Kidney (tissue), 14 donors: ENCODE data around the gene SMIM35. TPM values are rescaled to one million over a fixed set of nuclear protein-coding genes. Genes with fewer than 3 reads are reported as not detected.

ENCODE experiments used
- DNase-seq, 5 donors: peaks; one replicate each; pipeline ENCODE4 v3.0.0-alpha.2; 2013 to 2020
- FAIRE-seq: peaks from 2 replicates; lab custom pipeline; 2012; peaks lifted over from hg19 to GRCh38; lab: Jason Lieb, UNC
- H3K27ac ChIP-seq, 2 donors: one replicate each; pipeline ENCODE4 v1.7.0; 2013; ENCODE audit warnings: low read depth in 2 of 2, low read length in 2 of 2, inconsistent platforms in 1 of 2
- H3K27me3 ChIP-seq: one replicate; pipeline ENCODE4 v1.7.1; 2013; ENCODE audit warnings: low read length, inconsistent platforms; ENCODE audit not compliant: control insufficient read depth, insufficient read depth
- H3K36me3 ChIP-seq, 3 donors: one replicate each; pipeline versions ENCODE4 v1.7.0 to v1.7.1; 2013; ENCODE audit warnings: low read length in 3 of 3, control low read depth in 1 of 3, inconsistent platforms in 1 of 3; ENCODE audit not compliant: insufficient read depth in 3 of 3, control insufficient read depth in 2 of 3
- H3K4me1 ChIP-seq, 3 donors: one replicate each; pipeline versions ENCODE4 v1.7.0 to v1.7.1; 2013; ENCODE audit warnings: low read length in 3 of 3, inconsistent platforms in 1 of 3, low read depth in 1 of 3; ENCODE audit not compliant: control insufficient read depth in 2 of 3, insufficient read depth in 2 of 3
- H3K4me3 ChIP-seq, 3 donors: one replicate each; pipeline versions ENCODE4 v1.7.0 to v1.8.1; 2013; ENCODE audit warnings: low read length in 3 of 3, control low read depth in 1 of 3, inconsistent platforms in 1 of 3
- H3K9ac ChIP-seq, 3 donors: one replicate each; pipeline versions ENCODE4 v1.7.0 to v1.7.1; 2013; ENCODE audit warnings: low read length in 3 of 3, control low read depth in 1 of 3, inconsistent platforms in 1 of 3
- H3K9me3 ChIP-seq, 3 donors: one replicate each; pipeline versions ENCODE4 v1.7.0 to v1.7.1; 2013; ENCODE audit warnings: low read length in 3 of 3, control low read depth in 1 of 3, inconsistent platforms in 1 of 3; ENCODE audit not compliant: control insufficient read depth in 2 of 3, insufficient read depth in 1 of 3
- intact Hi-C: fragments of 100-400 bp; cut with DNase I; formaldehyde crosslinking; loops from one replicate; pipeline ENCODE4 v1.11.1; 2022
- polyA plus RNA-seq: library from polyadenylated mRNA; stranded (reverse); fragments of 350-450 nt; fragmentation: Illumina TruSeq; extraction: RNeasy Lipid Tissue Mini Kit (QIAGEN cat#74804); gene quantifications from one replicate; pipeline ENCODE4 v1.2.3, GENCODE V29; 2014; ENCODE audit warnings: low read depth, low replicate concordance; ENCODE audit not compliant: insufficient read depth
- total RNA-seq: library from RNA; stranded (reverse); fragmentation: NEBNext Ultra II Directional; extraction: Animal tissue kit (Norgen Biotek cat#: 25700); gene quantifications from one replicate; pipeline ENCODE4 v1.2.1, GENCODE V29; 2021
- TF ChIP-seq, protein P1 (sequence below): IDR thresholded peaks from 3 replicates; pipeline ENCODE4 v1.5.1; 2012; ENCODE audit warnings: mild to moderate bottlenecking, moderate library complexity, borderline replicate concordance; ENCODE audit not compliant: insufficient read depth; ENCODE audit errors: extremely low read depth
- donor health status: control.
- donor health status: control.
- donor health status: control.
- donor health status: control.
- donor health status: control.
- donor health status: DM: yes; HTN: yes; CAD: no.
- donor health status: Normal renal cell carcinoma (clear cell type).

SMIM35 gene
- total and polyA plus RNA-seq, 2 donors from 2014 or later: 0.80 TPM; not detected in 1

DNA sequence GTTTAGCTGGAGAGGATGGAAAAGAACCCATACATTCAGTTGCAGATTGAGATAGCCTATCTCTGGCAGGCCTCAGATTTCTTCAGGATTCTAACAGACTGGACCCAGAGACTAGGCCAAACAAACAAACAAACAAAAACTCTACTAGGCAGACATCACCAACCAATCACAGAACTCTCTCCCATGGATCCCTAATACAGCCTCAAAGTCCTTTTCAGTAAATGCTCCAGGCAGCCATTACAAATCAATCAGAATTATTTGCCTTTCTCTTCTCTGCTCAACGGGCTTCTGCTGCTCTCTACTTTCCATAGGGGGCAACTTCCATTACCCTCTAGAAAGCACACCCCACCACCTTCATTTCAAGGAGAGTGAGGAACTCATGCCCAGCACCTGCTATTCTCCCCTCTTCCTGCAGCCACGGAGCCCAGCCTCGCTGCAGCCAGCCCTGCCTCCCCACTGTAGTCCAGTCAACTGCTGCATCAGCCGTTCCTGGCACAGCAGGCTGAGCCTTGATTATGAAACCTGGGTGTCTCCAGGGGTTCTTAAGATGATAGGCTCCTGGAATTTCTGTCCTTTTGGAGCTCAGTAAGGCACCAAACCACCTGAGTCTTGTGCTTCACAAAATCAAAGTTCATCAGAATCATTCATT lies 19.0 kb upstream of the SMIM35 start:
- Histone ChIP-seq H3K9ac (no peak overlapping the region), H3K9me3 (no peaks in the 10 kb centered on the region), H3K4me1 (peaks cover 0 to 10% (median 4%) of the 10 kb centered on the region in 3 donors), H3K36me3 (no peaks in the 10 kb centered on the region), H3K27ac (no peak overlapping the region), H3K27me3 (no peaks in the 10 kb centered on the region), H3K4me3 (peak overlapping the region in 2 of 3 donors; percentile 3 to 35)
- intact Hi-C loops: no loop called here
- DNase-seq (peak in 1 of 5 donors; percentile 15), FAIRE-seq (no peak)
- TF ChIP-seq, protein P1, sequence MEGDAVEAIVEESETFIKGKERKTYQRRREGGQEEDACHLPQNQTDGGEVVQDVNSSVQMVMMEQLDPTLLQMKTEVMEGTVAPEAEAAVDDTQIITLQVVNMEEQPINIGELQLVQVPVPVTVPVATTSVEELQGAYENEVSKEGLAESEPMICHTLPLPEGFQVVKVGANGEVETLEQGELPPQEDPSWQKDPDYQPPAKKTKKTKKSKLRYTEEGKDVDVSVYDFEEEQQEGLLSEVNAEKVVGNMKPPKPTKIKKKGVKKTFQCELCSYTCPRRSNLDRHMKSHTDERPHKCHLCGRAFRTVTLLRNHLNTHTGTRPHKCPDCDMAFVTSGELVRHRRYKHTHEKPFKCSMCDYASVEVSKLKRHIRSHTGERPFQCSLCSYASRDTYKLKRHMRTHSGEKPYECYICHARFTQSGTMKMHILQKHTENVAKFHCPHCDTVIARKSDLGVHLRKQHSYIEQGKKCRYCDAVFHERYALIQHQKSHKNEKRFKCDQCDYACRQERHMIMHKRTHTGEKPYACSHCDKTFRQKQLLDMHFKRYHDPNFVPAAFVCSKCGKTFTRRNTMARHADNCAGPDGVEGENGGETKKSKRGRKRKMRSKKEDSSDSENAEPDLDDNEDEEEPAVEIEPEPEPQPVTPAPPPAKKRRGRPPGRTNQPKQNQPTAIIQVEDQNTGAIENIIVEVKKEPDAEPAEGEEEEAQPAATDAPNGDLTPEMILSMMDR: no peak

DNA sequence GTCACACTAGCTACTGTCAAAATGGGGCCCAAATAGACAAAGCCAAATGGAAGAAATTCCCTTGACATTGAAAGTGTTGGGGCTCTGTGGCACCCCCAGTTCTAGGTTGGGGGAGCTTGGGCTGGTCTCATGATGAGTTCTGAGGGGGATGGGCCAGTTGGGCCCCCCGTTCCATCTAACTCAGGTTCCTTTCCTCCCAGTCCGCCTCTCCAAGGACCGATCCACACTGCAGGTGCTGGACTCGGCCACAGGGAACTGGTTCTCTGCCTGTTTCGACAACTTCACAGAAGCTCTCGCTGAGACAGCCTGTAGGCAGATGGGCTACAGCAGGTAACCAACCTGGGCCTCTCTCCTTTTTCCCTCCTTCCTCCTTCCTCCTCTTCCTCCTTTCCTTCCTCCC lies 17.7 kb upstream of the SMIM35 start:
- intact Hi-C loops: no loop called here
- no peak overlapping the region for H3K9ac ChIP-seq
- H3K27me3 ChIP-seq: no peaks in the 10 kb centered on the region
- H3K4me3 ChIP-seq: peak overlapping the region in 1 of 3 donors; percentile 27
- DNase-seq (peak in 1 of 5 donors; percentile 13), FAIRE-seq (no peak)
- TF ChIP-seq, protein P1: no peak
- H3K27ac ChIP-seq: peak overlapping the region; percentile 23 to 38
- H3K4me1 ChIP-seq: peaks cover 0 to 10% (median 3%) of the 10 kb centered on the region in 3 donors
- H3K9me3 ChIP-seq: no peaks in the 10 kb centered on the region
- no peaks in the 10 kb centered on the region for H3K36me3 ChIP-seq

DNA sequence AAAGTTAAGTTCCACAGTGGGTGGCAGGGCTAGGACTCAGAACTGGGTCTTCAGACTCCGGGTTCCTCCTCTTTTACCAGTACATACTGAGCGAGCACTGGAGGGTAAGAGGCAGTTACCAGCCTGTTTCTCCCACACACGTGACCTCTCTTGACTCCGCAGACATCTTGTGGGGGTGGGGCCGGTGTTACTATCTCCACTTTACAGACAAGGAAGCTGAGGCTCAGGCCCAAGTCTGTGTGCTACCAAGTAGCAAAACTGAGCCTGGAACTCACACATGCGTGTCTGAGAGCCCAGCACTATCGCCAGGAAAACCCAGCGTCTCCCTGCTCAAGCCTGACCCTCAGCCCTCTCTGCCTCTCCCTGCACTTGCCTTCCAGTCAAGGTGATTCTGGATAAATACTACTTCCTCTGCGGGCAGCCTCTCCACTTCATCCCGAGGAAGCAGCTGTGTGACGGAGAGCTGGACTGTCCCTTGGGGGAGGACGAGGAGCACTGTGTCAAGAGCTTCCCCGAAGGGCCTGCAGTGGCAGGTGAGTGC lies 16.0 kb upstream of the SMIM35 start:
- TF ChIP-seq, protein P1: no peak
- Histone ChIP-seq H3K36me3 (no peaks in the 10 kb centered on the region), H3K27ac (peak overlapping the region in 1 of 2 donors; percentile 51), H3K4me1 (peaks cover 0 to 17% (median 3%) of the 10 kb centered on the region in 3 donors), H3K27me3 (no peaks in the 10 kb centered on the region), H3K4me3 (peak overlapping the region in 2 of 3 donors; percentile 9 to 19), H3K9ac (no peak overlapping the region), H3K9me3 (no peaks in the 10 kb centered on the region)
- intact Hi-C loops: no loop called here
- FAIRE-seq: no peak
- DNase-seq: peak in 1 of 5 donors; percentile 35
